H4 (cell line): ENCODE measurements around the gene SRRM5. TPM values are rescaled to one million over a fixed set of nuclear protein-coding genes. Genes with fewer than 3 reads are reported as not detected.
A peak's percentile ranks its signal among the peaks of the same experiment; 100 is the strongest.
"Not testable (repeated sequence)": the region's sequence is repeated elsewhere in the genome, so short reads cannot be mapped to it uniquely, and the experiment has no call there.

Source experiments
- DNase-seq: peaks from one replicate; pipeline ENCODE4 v3.0.0-alpha.2; 2015; ENCODE audit warnings: low spot score
- total RNA-seq: library from RNA; depleted of rRNA; stranded (reverse); fragments of >200 nt; shearing (Covaris generic); gene quantifications from 2 replicates; pipeline ENCODE4 v1.2.3, GENCODE V29; 2014; rRNA removed

Gene SRRM5
- total RNA-seq = not detected in 2 replicates

DNA sequence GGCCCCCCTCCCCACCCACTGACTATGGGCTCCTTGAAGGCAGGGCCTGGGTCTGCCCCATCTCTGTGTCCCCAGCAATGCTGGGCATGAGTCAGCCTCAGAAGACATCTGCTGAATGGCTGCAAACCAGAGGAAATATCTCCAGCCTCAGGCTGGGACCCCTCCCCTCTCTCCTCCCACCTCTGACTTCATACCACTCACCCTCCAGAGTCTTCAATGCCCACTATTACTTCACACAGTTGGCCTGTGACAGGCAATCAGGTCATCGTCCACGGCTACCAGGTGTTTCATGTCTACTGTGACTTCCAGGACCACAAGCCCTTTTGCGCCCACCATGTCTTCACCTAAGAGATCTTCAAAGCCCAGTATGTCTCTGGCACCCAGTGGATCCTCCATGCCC lies at the start of gene SRRM5:
SRRM5 (plus strand) TSS at position 301 of the 400 bp plus-strand sequence; CDS start at position 335, 34 bp downstream.
- DNase-seq = no peak

DNA sequence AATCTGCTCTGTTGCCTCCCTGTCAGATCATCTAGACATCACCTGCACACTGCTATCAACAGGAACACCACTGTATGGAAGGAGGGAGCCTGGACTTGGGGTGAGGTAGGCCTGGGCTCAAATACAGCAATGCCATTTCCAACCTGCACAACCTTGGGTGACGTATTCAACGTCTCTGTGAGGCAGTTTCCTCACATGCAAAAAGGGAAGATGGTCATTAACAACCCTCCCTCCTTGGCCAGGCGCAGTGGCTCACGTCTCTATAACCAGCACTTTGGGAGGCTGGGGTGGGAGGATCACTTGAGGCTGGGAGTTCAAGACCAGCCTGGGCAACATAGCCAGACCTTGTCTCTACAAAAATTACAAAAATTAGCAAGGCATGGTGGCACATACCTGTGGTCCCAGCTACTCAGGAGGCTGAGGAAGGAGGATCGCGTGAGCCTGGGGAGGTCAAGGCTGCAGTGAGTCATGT lies 49.6 kb upstream of the SRRM5 start:
- no peak for DNase-seq

- DNase-seq = peak; percentile 97
Measured at GRCh38 chr19:43562698-43563241, 49.1 kb upstream of the SRRM5 start.

- DNase-seq = no peak
Measured at GRCh38 chr19:43563816-43564457, 48.0 kb upstream of the SRRM5 start.

DNA sequence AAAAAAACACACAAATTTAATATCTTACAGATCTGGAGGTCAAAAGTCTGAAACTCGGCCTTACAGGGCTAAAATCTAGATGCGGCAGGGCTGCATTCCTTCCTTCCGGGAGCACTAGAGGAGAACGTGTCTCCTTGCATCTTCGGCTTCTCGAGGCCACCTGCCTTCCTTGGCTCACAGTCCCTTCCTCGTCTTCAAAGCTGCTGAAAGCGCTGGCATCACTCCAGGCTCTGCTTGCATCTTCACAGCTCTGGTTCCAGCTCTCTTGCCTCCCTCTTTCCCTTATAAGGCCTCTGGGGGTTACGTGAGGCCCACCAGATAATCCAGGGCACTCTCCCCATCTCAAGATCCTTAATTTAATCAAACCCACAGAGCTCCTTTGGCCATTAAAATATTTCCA lies 47.1 kb upstream of the SRRM5 start:
- DNase-seq = no peak

- DNase-seq = no peak
Measured at GRCh38 chr19:43569657-43570056, 42.2 kb upstream of the SRRM5 start.

- no peak for DNase-seq
Measured at GRCh38 chr19:43570174-43570791, 41.6 kb upstream of the SRRM5 start.

- no peak for DNase-seq
Measured at GRCh38 chr19:43572171-43572588, 39.7 kb upstream of the SRRM5 start.

DNA sequence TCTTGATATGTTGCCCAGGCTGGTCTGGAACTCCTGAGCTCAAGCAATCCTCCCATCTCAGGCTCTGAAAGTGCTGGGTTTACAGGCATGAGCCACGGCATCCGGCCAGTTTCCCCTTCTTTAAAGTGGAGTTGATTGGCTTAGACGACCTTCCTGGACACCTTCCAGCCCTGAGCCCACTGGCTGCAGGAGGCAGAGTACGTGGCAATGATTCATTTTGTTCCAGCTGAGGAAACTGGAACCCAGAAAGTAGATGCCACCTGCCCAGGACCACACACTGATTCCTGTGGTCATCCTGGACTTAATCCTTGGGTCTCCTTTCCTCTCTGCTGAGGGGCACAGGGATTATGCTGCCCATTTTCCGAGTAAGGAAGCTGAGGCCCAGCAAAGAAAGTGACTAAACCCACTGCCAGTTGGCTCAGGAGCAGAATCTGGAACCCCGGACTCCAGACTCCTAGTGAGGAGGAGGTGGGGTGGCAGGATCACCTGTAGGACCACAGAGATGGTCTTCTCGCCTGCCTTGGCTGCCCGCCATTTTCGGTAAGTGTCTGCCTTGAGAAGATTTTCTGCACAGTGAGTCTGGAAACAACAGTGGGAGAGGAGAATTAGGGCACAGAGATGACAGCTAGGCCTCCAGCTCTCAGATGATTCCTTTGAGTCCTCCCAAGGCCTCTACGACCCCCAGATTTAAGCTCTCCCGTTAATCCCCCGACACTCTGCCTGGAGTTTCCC lies 37.3 kb upstream of the SRRM5 start:
- DNase-seq = peak; percentile 35

DNA sequence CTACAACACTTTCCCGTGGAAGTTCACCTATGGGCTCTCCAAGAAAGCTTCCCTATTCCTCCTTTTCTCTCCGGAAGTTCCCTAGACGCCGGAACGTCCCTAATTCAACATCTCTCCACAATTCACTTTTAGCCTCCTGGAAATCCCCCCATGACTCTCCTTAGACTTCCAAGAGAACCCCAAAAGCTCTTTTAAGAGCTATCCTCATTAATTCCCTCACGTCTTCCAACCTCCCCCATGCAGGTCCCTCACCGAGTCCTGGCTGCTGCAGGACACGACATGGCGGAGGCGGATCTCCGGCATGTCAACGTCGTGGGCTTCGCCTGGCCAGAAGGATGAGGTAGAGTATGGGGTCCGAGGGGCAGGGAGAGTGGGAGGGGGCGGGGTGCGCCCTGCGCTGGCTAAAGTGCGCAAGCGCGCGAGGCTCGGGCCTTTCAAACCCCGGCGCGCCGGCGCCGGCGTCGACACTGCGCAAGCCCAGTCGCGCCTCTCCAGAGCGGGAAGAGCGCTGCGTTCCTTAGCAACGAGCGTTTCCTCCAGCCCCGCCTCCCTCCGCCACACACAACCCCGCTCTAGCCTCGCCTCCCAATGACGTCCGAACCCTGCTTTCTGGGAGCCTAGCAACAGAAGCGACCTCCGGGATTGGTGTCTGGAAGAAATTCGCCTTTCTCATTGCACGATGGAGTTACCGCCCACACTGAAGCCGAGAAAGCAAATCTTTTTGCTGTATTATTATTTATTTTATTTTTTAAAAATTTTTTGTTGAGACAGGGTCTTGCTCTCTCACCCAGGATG lies 36.5 kb upstream of the SRRM5 start, which contains the start of the genes PINLYP and XRCC1:
PINLYP (plus strand) TSS at position 646 of the 795 bp plus-strand sequence. CDS start 1,391 bp downstream, outside the sequence.
XRCC1 (minus strand) TSS at position 372 of the 795 bp plus-strand sequence; CDS start at position 303, 69 bp downstream.
- peak; percentile 99 for DNase-seq

GRCh38 chr19:43575955-43576878 lies 35.7 kb upstream of the SRRM5 start:
- no peak for DNase-seq

DNA sequence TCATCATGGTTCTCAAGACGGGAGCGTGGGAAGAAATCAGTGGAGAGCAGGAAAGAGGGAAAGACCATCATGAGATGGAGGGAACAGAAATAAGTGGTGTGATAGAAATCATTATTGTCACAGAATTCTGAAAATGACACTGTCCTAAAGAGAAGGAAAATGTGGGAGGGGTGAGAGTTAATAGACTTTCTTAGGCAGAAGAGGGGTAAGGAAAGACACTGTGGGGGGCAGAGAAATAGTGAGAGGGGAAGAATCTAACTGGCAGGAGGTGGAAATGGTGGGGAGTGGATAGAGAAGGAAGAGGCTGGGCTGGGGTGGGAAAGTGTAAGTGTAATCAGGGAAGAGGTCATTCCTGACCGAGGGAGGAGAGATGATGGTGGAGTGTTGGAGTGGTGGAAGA lies 33.1 kb upstream of the SRRM5 start:
- no peak for DNase-seq

DNA sequence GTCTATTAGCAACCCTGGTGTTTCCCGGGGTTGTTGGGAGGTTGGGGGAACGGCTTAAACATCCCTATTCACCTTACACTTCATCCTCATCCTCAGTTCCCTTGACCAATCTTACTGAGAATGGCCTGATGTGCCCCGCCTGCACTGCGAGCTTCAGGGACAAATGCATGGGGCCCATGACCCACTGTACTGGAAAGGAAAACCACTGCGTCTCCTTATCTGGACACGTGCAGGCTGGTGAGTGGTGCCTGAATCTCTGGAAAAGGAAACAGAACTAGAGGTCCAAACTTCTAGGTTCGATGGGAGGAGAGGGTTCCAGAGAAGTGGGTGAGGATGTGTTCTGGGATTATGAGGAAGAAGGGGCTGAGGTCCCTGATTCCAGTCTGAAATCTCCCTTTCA lies 30.4 kb upstream of the SRRM5 start:
- no peak for DNase-seq

GRCh38 chr19:43582495-43582894 lies 29.4 kb upstream of the SRRM5 start:
- DNase-seq = no peak

DNA sequence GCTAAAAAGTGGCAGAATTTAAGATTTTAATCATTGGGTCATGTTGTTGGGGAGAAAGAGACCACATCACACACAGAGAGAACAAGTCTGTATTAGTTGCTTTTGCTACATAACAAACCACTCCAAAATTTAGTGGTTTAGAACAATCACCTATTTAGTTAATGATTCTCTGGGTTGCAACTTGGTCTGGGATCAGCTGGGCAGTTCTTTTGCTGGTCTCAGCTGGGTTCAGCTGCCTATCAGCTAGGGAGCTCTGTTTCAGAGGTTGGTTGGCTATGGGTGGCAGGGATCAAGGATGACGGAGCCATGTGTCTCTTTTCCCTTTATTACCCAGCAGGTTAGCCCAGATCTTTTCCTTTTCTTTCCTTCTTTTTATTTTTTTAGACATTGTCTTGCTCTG lies 27.4 kb upstream of the SRRM5 start:
- no peak for DNase-seq

DNA sequence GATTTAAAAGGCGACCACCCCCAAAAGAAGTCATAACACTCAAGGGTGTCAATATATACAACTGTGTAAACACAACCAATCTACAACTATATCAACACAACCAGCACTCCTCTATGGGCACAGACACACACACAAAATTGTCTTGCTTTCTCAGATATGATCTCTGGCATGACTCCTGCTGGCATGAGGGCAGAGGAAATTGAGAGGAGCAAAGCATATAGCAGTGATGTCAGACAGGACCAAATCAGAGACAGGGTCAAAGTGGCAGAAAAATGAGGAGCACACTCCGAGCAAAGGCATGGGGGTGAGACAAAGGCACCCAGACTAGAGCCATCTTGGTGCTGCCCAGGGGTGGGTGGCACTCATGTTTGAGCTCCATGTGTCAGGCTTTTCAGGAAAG lies 25.5 kb upstream of the SRRM5 start:
- DNase-seq = no peak

DNA sequence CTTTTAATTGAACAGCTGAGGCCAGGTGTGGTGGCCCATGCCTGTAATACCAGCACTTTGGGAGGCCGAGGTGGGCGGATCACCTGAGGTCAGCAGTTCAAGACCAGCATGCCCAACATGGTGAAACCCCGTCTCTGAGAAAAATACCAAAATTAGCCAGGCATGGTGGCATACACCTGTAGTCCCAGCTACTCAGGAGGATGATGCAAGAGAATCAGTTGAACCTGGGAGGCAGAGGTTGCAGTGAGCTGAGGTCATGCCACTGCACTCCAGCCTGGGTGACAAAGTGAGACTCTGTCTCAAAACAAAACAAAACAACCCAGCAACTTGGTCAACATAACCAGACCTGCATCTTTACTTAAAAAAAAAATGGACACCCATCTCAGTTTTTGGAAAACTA lies 24.9 kb upstream of the SRRM5 start:
- not testable (repeated sequence) for DNase-seq

DNA sequence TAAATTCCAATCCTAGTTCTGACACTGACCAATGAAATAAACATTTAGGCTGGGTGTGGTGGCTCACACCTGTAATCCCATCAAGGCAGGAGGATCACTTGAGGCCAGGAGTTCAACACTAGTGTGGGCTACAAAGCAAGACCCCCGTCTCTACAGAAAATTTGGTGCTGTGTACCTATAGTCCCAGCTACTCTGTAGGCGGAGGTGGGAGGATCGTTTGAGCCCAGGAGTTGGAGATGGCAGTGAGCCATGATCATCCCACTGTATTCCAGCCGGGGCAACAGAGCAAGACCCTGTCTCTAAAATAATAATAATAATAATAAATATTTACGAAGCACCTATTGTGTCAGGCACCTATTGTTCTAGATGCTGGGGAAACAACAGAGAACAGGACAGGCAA lies 22.6 kb upstream of the SRRM5 start:
- no peak for DNase-seq

GRCh38 chr19:43589678-43590077 lies 22.2 kb upstream of the SRRM5 start:
- DNase-seq = no peak
